Right hindlimb (tissue), 1 donor: ENCODE measurements around the gene BPIFB6.
"Not testable (repeated sequence)": the region's sequence is repeated elsewhere in the genome, so short reads cannot be mapped to it uniquely, and the experiment has no call there.

Experiments
- DNase-seq: peaks from one replicate; pipeline ENCODE4 v3.0.0-alpha.2; 2018

The BPIFB6 gene

DNA sequence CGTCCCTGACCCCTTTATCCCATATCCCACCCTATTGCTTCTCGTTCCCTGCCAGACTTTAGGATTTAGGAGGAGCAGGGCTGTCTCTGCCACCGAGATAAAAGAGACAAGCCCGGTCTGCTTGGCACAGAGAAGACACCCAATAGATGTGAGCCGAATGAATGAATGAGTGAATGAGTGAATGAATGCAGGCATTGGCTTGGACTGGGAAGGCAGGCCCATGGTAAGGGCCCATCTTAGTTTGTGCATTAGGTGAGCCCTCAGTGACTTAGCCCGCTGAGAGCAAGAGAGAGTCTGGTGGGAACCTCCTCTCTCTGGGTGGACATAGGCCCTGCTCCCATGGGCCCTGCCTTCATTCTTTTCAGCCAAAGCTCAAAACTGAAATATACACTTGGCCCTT, 879 bp upstream of the BPIFB6 start:
- no peak for DNase-seq

DNA sequence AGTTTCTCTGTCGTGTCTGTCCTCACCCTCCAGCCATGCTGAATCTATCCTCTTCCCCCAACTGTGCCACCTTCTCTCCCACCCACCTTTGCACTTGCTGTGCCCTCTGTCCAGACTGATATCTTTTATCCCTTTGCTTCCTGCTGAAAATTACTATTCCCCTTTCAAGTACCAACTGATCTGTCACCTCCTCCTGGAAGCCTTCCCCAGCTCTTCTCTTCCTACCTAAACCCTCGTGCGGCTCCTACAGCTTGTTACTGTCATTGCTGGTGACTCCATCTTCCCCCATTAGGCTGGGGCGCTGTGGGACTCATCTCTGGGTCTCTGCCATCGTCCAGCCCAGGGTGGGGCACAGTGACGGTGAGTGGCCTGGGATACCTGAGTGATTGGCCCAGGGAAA, 1.1 kb downstream of the BPIFB6 start:
- no peak for DNase-seq

DNA sequence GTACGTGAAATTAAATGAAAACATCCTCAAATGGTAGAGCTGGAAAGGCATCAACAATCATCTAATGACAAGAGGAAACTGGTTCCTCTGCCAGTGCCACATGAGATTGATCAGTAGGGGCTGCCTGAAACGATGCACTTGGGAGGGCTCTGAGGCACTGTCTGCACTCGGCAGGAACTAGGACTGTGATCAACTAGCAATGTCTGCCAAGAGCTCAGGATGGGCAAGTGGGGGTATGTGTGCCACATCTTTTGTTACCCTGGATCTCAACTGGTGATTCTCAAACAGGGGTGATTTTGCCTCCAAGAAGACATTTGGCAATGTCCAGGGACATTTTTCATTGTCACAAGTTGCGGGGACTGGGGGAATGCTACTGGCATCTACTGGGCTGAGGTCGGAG, 1.9 kb downstream of the BPIFB6 start:
- DNase-seq, result no peak

DNA sequence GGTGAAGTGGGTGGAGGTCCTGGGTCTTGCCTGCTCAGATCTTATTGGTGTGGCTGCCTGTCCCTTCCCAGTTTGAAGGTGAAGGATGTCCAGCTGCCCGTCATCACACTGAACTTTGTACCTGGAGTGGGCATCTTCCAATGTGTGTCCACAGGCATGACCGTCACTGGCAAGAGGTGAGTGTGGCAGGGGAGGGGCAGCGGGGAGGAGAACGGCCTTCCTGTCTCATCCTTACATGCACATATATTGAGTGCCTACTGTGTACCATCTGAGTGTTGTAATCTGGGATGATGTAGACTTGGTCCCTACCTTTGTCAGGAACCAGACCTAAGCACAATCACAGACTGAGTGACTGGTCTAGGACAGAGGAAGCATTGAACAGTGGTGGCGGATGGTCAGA, 2.7 kb downstream of the BPIFB6 start:
- DNase-seq, result no peak

DNA sequence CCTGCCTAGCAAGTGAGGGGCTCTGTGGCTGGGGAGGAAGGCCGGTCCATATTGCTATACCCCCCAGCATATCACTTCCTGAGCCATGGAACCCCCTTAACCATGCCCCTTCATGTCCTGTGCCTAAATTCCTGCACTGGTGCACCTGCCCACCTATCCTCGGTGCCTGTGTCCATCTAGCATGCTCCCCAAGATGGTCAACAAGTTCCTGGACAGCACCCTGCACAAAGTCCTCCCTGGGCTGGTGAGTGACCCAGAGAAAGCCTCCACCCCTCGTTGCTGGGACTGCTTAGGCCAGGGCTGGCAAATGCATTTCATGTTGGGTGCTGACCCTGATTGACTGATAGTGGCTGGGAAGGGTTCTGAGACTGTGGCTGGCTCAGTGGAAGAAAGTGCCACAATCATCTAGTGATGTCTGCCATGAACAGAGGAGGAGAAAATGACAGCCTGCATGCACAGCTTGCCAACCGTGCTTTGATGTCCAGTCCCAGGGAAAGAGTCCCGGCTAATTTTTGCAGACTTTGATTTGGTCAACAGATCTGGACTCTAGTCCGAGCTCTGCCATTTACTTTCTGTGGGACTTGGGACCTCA, 3.5 kb downstream of the BPIFB6 start:
- DNase-seq, result no peak

DNA sequence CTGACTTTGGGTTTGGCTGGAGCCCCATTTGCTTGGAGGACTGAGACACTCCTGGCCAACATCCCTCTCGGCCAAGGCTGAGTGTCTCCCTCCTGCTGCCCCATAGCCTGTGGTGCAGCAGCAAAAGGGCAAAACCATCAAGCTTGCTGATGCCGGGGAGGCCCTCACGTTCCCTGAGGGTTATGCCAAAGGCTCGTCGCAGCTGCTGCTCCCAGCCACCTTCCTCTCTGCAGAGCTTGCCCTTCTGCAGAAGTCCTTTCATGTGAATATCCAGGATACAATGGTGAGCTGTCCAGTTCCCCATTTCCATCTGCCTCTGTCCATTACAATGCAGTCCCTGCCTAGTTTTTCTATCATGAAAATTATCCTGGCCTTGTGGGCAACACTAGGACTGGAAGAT, 6.0 kb downstream of the BPIFB6 start:
- no peak for DNase-seq

DNA sequence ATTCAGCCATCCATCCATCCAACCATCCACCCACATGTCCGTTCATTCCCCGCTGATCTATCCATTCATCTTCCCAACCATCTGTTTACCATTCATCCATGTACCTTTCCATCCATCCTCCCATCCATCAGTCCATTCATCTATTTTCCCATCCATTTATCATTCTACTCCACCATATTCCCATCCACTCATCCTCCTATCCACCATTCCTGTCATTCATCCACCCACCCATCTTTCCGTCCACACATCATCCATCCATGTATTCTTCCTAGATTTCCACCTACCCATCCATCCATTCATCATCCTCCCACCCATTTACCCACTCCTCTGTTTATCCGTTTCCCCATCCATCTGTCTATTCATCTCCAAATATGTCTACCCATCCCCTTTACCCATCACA, 6.8 kb downstream of the BPIFB6 start:
- no peak for DNase-seq

DNA sequence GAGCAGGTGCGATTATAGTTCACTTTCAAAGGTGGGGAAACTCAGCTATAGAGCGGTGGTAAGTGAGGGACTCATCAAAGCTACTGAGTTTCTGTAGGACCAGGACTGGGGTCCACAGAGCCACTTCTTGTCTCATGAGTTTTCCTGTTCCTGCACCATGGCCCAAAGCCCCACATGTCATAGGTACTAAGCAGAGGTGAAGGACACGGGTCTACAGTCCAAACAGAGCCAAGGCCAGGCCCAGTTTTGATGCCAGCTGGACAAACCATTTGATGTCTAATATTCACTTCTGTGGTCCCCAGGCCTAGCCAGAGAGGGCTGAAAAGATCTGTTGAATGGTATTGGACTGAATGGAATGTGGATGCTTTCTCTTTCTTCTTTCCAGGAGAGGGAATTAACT, 11.0 kb downstream of the BPIFB6 start:
- DNase-seq, result no peak

DNA sequence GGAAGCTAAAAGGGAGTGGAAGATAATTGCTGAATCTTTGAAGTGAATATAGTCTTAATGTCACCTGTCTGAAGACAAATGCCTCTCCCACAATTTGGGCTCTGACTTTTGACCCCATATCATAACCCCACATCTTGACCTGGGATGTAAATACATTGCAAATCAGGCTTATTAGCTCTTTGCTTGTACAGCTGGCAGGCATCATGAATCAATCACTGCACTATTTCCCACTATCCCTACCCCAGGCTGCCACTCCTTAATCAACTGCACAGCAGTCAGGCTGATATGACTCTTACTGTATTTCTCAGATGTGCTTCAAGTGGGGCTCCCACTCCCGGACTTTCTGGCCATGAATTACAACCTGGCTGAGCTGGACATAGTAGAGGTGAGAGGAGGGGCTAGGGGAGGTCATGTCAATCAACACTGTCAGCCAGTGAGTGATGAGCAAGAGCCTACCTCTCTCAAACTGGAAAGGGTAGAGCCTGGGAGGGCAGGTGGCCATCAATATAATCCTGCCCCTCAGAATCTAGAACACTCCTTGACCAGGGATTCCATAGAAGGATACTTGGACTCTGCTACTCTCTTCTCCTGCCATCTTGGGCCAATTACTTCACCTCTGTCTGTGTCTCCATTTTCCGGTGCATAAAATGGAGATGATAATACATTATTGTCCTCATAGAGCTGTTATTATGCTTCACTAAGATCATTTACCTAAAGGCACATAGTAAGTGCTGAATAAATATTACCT, 11.7 kb downstream of the BPIFB6 start:
- no peak for DNase-seq

DNA sequence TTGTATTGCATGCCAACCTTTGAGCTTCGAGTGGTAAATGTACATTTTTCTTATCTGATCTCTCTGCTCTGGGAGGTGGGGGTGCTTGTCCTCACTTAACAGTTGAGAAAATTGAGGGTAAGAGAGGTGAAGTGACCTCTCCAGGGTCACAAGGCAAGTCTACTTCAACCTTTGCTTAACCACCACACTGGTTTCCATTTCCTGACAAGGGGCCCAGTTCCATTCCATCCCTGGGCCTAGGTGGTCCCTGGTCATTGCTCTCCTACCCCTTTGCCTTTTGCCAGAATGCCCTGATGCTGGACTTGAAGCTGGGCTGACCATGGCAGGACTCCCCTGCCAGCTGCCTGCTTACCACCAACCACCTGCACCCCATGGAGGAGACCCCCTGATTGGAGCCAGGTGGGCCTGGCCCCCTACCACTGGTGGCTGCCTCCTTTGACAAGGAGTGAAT, 12.3 kb downstream of the BPIFB6 start:
- DNase-seq, result no peak

DNA sequence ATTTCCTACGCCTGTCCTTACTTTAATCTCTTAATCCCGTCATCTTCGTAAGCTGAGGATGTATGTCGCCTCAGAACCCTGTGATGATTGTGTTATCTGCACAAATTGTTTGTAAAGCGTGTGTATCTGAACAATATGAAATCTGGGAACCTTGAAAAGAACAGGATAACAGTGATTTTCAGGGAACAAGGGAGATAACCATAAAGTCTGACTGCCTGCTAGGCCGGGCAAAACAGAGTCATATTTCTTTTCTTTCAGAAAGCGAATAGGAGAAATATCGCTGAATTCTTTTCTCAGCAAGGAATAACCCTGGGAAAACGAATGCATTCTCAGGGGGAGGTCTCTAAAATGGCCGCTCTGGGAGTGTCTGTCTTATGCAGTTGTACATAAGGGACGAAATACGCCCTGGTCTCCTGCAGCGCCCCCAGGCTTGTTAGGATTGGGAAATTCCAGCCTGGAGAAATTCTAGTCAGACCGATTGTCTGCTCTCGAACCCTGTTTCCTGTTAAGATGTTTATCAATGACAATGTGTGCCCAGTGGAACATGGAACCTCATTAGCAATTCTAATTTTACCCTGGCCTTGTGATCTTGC, 13.8 kb downstream of the BPIFB6 start:
- not testable (repeated sequence) for DNase-seq

DNA sequence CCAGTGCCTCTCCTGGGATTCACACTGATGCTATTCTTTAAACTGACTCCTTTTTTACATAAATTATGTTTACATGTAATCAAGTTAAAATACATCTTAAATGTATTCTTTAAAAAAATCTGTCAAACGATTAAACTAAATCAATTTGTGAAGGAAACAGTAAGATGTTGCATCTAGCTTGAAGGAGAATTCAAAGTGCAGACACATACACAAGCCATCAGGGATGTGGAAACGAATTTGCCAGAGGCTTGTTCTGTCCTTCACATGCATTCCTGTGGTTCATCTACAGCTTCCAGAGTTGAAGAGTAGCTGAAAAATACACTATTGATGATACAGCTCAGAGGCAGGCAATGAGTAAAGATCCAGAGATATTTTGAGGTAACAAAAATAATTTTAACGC, 15.0 kb downstream of the BPIFB6 start:
- DNase-seq, result no peak

DNA sequence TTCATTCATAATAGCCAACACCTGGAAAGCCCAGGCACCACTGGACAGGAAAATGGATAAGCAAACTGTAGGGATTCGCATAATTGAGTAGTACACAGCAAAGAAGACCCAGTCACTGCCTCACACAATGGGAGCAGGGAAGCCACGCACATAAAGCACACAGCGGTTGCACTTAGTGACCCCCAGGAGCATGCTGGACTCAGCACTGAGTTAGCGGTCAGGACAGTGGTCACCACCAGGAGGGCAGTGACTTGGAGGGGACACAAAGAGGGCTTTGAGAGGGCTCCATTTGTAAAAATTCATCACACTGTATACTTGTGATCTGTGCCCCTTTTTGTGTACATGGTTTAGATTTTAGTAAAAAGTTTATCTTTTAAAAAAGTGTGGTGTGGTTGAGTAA, 19.9 kb downstream of the BPIFB6 start:
- DNase-seq, result no peak

DNA sequence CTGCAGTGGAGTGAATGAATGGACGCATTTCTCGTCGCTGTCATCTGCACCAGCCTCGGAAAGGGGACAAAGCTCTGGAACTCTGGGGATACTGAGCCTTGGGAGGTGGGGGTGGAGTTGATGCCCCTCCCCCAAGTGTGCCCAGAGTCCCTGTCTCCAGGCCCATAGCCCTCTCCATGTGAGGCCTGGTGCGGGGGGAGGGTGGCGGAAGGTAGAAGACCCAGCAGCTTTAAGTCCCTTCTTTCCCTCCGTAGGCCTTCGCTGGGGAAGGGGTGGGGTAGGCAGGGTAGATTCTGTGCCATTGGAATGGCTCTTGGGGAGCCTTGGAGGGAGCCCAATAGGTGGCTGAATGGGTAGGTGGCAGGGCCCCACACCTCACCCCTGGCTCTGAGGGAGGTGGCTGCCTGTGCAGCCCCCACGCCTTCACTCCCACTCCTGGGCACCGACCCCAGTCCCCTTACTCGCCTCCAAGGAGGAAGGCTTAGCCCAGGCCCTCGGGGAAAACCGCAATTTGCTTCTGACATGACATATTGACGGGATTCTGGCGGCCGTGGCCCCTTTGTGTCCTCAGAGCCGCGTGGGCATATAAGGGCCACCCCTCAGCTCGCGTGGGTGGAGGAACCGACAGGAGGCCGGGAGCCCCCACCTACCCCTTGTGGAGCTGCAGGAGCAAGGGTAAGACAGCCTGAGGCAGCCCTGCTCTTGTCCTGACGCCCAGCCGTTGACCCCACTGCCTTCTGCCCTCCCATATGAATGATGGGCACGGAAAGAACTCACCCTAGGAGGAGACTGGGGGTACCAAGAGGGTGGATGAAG, 22.1 kb downstream of the BPIFB6 start, which contains the start of gene BPIFB3:
Gene BPIFB3, plus strand, starts transcription at position 613 of the 816 bp plus-strand sequence. CDS start 1,533 bp downstream, outside the sequence.
- no peak for DNase-seq

DNA sequence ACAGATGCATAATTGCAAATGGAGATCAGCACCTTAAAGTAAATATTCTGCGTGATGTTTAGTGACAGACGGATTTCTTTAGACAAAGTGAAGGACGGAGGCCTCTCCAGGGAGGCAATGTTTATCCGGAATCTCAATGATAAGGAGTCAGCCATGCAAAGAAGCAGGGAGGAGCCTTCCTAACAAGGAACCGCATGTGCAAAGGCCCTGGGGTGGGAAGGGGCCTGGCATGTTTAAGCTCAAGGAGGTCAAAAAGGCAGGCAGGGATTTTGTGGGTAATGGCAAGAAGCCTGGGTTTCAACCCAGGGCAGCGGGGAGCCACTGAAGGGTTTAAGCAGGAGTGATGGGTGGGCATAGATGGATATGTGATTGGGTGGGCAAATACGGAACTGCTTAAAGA, 22.9 kb downstream of the BPIFB6 start:
- DNase-seq, result no peak

DNA sequence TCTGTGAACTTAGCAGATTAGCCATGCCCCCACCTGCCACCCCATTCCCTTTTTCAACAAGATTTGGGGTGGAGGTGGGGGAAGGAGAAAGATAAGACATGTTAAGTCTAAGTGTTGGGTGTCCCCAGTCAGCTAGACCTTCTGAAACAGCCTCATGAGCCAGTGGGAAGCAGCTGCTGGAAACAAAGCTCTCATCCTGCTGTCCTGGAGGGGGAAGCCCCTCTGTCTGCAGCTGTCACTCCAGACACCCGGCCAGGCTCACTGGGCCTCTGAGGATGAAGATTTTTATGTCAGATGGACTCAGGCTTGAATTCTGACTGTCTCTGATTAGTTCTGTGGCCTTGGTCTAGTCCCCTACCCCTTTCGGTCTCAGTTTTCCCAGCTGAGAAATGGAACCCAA, 23.3 kb downstream of the BPIFB6 start:
- DNase-seq, result no peak

DNA sequence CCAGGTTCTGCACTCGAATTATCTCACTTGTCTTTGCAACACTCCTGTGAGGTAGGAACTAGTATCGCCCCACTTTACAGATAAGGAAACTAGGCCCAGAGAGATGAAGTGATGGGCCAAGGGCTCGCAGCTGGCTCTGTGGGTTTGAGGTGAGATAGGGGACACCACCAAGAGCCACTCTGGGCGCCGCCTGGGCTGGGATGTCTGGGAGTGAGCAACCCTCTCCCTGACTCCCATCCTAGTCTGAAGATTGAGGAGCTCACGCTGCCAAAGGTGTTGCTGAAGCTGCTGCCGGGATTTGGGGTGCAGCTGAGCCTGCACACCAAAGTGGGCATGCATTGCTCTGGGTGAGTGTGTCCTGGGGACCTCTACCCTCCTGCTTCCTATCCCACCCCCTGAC, 27.7 kb downstream of the BPIFB6 start:
- no peak for DNase-seq

DNA sequence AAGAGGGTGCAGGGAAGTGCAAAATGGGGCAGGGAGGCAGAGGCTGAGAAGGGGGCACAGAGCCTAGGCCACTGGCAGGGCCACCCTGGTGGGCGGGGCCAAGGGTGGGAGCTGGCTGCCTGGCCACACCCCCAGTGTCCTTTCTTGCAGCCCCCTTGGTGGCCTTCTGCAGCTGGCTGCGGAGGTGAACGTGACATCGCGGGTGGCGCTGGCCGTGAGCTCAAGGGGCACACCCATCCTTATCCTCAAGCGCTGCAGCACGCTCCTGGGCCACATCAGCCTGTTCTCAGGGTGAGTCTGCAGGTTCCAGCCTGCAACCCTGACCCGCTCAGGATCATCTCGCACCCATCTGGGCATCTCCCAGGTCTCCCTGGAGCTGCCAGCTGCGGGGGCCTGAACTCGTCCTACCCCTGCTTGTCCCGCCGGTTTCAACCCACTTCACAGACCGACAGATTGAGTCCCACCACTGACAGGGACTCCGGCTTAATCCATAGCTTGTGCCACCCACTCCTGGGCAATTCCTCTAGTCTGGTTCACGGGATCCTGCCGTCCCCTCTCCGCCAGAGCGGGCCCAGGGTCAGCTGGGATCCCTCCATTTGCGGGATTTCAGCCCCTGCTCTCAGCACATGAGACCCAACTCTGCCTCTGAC, 28.4 kb downstream of the BPIFB6 start:
- no peak for DNase-seq

DNA sequence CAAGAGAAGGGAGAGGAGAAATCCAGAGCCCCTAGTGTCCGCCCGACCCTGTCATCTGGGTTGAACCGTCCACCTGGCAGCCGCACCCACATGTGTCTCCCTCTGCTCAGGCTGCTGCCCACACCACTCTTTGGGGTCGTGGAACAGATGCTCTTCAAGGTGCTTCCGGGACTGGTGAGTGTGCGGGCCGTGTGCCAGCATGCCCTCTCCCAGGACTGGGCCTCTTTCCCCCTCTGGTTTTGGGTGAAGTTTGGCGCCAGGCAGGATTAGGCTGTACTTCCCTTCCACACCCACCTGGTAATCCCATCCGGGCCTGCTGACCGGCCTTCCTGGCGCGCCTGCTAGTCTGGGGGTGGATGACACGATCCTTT, 30.2 kb downstream of the BPIFB6 start:
- peak; percentile 48 for DNase-seq

DNA sequence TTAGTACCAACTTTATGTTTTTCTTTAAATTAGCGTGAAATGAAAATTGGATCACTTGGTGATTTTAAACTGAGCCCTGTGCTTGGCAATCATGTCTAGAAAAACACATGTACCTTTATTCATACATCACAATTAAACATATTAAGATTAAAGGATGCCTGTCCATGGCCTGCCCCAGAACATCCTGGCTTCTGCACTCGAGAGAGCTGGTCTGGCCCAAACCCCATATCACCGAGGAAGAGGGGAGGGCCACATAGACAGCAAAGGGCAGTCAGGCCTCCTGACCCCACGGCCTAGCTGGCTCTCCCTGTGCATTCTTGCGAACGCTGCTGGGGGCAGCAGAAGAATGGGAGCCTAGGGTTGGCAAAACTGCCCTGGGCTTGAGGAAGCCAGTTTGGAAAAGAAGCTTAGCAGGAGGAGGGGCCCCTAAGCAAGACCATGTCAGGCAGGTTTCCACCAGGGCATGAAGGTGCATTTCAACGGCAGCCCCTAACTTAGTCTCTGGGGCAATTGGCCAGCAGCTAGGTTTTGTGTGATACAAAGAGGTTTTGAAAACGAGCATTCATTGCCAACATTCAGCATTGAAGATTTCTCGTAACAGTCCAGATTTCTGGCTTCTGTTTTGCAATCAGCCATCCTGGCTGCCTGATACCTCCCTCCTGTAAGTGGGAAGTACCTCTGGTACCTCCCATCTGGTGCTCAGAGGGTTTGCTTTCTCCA, 30.8 kb downstream of the BPIFB6 start:
- DNase-seq, result no peak

DNA sequence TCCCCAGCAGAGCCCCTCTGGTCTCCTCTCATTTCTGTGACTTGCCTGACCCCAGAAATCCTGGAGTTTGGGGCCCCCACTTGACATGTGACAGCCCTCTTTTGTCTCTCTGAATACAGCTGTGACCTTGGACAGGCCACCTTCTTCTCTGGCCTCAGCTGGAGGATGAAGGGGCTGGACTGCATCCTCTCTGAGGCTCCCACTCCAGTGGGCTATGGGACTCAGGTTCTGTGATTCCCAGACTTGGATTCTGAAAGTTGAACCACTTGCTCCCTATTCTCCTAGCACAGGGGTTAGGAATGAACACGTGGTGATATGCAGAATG, 31.3 kb downstream of the BPIFB6 start:
- DNase-seq, result no peak

DNA sequence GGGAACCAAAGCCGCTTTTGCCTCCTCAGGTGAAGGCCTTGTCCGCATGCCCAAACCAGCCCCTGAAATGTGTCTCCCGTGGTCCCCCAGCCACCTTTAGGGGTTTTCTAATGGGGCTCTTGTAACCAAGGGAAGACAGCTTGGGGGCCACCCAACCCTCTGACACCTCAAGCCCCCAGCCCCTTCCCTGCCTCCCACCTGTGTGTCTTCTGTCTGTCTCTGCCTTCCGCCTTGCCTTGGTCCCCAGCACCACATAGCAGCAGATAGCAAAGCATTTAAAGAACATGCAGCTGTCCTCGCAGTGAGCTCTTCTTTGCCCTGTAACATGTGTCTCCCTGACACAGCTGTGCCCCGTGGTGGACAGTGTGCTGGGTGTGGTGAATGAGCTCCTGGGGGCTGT, 31.8 kb downstream of the BPIFB6 start:
- DNase-seq, result no peak
